NOMO-1 (cell line): ENCODE results near the gene AFF3.

Source experiments
- DNase-seq, 2 experiments: peaks; one replicate each; lab custom pipeline; 2025; ENCODE audit not compliant: unreplicated experiment in 2 of 2; lab: John Stamatoyannopoulos, UW

The AFF3 gene

GRCh38 chr2:99734236-99734635 is 408.2 kb downstream of the AFF3 start:
- peak in 1 of 2 experiments; percentile 43 for DNase-seq

- no peak for DNase-seq
Observed at GRCh38 chr2:99729104-99730025, 413.0 kb downstream of the AFF3 start.

- no peak for DNase-seq
Observed at GRCh38 chr2:99728166-99728565, 414.2 kb downstream of the AFF3 start.

- no peak for DNase-seq
Observed at GRCh38 chr2:99727199-99727598, 415.2 kb downstream of the AFF3 start.

- no peak for DNase-seq
Observed at GRCh38 chr2:99726691-99727090, 415.7 kb downstream of the AFF3 start.

GRCh38 chr2:99725820-99726219 is 416.6 kb downstream of the AFF3 start:
- peak in 1 of 2 experiments; percentile 20 for DNase-seq

- DNase-seq = no peak
Observed at GRCh38 chr2:99722476-99722875, 419.9 kb downstream of the AFF3 start.

GRCh38 chr2:99719102-99719501 is 423.3 kb downstream of the AFF3 start:
- DNase-seq = no peak

- DNase-seq = no peak
Observed at GRCh38 chr2:99715956-99716355, 426.4 kb downstream of the AFF3 start.

- no peak for DNase-seq
Observed at GRCh38 chr2:99714349-99714748, 428.0 kb downstream of the AFF3 start.

- no peak for DNase-seq
Observed at GRCh38 chr2:99711144-99711543, 431.2 kb downstream of the AFF3 start.

GRCh38 chr2:99710721-99711120 is 431.7 kb downstream of the AFF3 start:
- no peak for DNase-seq

GRCh38 chr2:99709229-99709628 is 433.2 kb downstream of the AFF3 start:
- no peak for DNase-seq

GRCh38 chr2:99708231-99708630 is 434.2 kb downstream of the AFF3 start:
- no peak for DNase-seq

GRCh38 chr2:99707592-99707991 is 434.8 kb downstream of the AFF3 start:
- no peak for DNase-seq

GRCh38 chr2:99706735-99707134 is 435.7 kb downstream of the AFF3 start:
- no peak for DNase-seq

- DNase-seq = peak in 1 of 2 experiments; percentile 65
Observed at GRCh38 chr2:99701503-99701902, 440.9 kb downstream of the AFF3 start.

GRCh38 chr2:99700482-99701398 is 441.6 kb downstream of the AFF3 start:
- DNase-seq = no peak

GRCh38 chr2:99698896-99699295 is 443.5 kb downstream of the AFF3 start:
- DNase-seq = no peak

GRCh38 chr2:99697811-99698568 is 444.4 kb downstream of the AFF3 start:
- no peak for DNase-seq

- DNase-seq = no peak
Observed at GRCh38 chr2:99695944-99696253, 446.5 kb downstream of the AFF3 start.
